Retina (tissue), 1 donor: ENCODE data around the gene VGF.

ENCODE experiments used
- DNase-seq: peaks from one replicate; pipeline ENCODE4 v3.0.0-alpha.2; 2016

Gene VGF

DNA sequence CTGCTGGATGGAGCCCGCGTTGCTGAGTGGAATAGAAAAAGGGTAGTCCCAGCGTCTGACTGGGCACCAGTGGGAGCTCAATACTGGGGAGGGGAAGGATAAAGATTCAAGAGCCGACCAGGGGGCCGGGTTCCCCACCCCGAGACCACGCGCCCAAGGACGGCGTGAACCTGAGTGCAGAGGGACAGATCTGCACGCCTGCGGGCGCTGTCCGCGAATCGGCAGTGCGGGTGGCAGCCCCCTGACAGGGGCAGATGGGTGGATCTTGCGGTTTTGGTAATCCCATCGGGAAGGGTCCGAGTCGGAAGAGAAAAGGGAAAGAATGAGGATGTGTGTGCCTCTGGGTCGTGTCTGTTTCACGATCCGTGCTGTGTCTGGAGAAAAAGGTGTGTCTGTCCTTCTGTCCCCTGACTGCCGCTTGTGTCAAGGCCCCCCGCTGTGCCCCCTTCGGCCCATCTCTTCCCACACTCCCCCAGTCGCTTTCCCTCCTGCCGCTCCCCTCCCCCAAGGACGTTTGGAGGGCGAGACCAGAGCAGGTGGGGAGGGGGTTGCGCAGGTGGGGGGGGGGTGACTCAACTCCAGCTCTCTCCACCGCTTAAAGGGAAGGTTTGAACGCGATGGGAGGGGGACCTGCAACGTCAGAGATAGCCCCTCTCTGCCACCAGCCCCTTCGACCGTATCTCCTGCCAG is 734 bp upstream of the VGF start:
- no peak for DNase-seq

DNA sequence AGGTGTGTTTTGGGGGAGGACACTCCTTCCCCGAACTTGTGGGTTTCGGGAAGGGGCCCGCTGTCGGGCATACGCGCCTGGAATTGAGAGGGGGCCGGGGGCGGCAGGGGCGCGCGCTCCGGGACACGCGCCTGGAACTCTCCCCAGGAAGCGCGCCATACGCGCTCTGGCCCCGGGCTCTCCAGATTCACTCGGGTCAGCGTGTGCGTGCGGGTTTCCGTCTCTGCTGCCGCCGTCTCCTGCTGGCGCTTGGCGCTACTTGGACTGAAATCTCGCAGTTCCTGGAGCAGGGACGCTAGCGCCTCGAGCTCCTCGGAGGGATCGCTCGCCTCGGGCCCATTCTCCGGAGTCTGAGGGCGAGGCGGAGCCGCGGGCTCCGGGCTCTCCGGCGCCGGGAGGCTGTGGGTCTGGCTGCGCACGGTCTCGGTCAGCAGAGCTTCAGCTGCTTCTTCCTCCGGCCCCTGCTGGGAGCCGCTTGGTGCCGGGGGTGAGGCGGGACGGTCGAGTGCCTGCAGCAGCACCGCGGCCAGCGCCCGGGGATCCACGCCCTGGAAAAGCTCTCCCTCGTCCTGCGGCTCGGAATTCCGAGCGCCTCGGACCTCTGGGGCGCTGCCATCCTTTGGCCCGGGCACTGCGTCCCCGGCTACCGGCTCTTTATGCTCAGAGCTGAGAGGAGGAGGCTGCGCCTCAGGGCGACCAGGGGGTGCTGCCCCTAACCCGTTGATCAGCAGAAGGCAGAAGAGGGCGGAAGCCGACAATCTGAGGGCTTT is 1.1 kb downstream of the VGF start:
- DNase-seq, result peak; percentile 70

DNA sequence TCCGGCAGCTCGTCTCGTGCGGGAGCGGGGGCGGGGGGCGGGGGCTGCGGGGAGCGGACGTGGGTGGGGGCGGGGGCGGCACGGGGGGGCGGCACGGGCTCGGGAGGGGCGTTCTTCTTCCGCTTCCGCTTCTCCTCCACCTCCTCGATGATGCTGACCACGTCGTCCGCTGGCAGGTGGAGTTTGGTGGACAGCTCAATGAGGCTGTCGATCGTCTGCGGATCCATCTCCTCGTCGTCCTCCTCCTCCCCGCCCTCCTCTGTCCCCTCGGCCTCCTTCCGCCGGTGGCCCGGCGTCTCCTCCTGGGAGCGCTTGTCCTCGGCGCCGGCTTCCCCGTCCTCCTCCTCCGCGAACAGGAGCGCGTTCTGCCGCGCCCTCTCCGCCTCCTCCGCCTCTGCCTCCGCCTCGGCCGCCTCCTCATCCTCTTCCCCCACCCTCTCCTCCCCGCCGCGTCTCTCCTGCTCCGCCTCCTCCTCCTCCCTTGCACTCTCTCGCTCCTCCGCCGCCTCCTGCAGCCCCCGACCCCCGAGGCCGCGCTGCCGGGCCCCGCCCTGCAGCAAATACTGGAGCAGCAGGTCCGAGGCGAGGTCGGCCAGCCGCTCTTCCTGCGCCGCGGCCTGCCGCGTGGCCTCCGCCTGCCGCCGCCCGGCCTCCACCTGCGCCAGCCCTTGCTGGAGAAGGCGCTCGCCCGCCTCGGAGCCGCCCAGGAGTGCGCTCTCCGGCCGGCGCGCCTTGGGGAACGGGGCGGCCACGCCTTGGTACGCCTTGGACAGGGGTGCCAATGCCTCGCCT is 1.9 kb downstream of the VGF start:
- peak; percentile 79 for DNase-seq

DNA sequence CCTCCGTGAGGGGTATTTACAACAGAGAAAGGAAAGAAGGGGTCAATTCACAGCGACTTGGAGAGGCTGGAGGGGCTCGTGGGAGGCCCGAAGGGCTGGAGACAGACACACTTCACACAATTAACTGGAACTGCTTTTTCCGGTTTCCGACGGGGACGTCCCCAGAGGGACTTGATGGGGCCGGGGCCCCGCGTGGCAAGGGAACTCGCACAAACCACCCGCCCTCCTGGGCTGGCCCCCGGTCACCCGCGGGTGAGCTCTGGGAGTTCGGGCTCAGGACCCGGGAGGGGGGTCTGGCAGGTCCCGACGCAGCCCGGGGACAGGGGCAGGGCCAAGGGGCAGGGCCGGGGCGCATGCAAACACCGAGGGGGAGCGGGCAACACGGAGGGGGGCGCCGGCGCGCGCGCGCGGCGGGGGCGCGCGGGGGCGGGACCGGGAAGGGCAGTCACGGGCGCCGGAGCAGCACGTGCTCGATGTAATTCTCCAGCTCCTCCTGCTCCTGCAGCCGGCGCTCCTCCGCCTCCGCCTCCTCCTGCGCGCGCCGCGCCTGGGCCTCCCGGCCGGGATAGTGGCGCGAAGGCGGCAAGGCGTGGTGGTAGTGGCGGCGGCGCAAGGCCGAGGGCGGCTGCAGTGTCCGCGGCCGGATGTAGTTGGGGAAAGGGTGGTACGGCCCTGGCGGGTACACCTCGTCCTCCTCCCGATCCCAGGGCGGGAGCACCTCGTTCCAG is 2.7 kb downstream of the VGF start:
- DNase-seq, result peak; percentile 76

DNA sequence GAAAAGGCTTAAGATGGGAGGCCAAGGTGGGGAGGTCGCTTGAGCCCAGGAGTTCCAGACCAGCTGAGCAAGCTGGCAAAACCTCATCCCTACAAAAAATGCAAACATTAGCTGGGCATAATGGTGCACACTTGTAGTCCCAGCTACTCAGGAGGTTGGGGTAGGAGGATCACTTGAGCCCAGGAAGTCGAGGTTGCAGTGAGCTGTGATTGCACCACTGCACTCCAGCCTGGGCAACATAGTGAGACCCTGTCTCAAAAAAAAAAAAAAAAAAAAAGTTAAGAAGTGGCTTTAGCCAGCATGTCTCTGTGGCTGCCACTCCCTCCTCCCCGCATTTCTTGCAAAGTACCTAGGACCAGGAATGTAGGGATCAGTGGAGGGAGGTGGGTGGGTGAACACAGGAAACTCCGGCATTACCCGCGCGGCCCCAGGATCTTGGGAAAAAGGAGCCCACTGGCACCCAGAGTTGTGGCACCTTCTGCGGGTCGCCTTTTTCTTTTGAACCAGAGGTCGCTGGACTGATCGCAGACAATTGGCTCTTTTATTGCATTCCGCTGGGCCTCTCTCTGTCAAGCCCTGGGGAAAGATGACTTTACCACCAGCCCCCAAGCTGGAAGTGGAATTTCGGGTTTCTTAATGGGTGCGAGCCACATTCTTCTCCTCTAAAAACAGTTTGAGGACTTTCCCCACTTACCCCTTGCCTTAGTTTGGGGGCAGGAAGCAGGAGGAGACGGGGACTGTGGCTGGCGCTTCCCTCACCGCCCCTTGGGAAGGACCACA is 3.5 kb downstream of the VGF start:
- no peak for DNase-seq

DNA sequence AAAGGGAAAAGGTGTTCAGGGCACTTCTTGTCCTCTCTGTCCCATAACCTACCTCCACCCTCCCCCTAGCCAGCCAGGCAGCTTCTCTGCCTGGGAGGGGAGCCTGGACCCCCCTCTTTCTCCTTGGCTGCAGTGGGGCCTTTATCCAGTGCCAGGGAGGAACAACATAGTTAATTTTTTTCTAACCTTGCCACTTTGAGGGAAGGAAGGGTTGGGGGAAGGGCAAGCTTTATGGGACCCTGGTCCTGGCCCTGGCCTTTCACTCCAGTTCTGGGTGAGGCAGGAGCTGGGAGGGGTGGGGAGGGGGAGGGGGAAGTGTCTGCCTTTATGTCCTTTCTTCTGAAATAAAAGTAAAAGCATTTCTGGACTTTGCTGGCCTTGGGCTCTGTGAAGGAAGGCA is 4.5 kb downstream of the VGF start:
- DNase-seq, result no peak

DNA sequence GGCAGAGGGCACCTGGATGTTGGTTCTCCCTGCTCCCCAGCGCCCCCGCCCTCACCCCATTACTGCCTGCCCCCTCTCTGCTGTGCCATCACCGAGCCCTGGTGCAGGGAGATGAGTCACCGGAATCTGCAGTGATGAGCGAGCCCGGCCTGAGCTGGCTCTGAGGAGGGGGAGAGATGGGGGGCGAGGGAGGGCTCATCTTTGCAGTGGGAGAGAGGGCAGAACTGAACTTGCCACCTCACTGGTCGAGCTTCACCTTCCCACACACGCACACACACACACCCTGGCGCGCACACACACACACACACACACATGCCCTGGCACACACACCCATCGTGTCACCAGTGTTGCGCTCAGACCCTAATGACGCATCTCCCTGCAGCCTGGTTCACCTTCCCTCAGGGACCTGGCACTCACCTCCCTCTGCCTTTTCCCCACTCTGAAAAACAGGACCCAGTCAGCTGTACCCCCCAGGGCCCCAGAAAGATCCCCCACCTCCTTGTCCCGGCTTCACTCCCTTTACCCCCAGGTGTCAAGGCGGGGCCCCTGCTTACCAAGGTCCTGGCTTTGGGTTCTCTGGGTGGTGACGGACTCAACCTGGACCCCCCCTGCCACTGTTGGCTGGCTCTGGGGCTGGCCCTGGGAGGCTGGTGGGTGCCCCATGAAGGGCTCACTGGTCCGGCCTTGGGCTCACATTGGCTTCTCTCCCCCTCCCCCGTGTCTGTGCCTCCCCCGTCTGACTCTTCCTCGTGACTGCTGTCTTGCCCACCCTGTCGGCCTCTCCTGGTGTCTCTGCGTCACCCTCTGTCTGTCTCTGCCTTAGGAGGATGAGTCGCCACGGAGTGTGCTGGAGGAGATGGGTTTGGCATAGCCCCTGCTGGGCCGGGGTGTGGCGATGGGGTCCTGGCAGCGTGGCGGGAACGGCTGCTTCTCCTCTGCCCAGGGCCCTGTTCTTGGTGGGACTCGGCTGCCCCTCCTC is 5.4 kb downstream of the VGF start:
- DNase-seq, result no peak

DNA sequence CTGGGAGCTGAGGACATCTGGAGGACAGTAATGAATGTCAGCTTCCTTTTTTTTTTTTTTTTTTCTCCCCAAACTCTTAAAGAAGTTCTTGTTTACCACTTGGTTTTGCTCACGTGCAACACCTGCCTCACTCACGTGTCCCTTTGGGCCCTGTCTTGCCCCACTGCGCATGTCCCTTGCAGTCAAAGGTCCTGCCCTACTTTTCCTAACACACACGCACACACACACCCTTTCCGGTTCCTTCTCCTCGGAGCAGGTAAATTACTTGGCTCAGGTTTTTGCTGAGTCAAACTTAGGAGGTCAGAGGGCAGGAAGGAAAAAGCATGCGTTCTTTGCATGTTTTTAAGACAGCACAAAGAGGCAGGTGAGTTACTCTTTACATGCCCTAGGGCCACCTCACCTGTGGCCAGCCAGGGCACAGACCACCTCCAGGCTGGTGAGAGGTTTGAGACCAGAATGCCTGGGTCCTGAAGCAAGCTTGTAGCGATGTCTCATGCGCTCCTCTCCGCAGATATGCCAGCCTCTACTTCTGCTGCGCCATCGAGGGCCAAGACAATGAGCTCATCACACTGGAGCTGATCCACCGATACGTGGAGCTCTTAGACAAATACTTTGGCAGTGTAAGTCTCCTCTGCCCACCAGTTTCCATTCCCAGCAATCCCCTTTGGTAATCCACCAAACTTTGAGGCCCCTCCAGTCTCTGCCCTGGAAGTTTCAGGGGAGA is 8.3 kb downstream of the VGF start:
- no peak for DNase-seq

DNA sequence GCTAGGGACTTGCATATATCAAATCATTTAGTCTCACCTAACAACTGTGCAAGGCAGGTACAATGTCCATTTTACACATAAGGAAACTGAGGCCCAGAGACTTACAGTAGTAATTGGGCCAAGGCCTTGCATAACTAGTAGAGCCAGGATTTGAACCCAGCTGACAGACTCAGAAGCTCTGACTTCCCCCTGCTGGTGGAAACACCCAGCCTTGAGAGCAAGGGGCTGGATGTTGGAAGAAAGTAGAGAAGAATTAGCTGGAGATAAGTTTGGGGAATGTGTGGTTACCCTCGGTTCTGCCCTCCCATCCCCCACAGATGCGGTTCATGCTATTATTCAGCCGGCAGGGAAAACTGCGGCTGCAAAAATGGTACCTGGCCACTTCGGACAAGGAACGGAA is 9.1 kb downstream of the VGF start:
- no peak for DNase-seq

DNA sequence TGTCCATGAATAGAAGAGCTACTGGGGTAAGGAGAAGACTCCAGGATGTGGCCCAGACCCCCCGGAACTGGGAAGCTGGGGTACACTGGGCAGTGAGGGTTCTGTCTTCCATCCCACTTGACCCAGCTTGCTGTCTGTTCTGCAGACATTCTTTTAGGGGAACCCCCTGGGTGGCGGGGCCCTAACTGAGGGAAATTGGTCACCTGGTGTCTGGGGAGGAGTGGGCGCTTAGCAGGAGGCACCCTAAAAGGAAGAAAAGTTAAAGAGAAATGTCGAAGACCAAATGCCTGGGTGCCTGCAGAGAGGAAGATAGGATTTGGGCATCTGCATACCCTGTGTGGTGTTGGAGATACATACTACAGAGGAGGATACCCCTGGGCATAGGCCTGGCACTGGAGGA is 10.1 kb downstream of the VGF start:
- DNase-seq, result no peak

DNA sequence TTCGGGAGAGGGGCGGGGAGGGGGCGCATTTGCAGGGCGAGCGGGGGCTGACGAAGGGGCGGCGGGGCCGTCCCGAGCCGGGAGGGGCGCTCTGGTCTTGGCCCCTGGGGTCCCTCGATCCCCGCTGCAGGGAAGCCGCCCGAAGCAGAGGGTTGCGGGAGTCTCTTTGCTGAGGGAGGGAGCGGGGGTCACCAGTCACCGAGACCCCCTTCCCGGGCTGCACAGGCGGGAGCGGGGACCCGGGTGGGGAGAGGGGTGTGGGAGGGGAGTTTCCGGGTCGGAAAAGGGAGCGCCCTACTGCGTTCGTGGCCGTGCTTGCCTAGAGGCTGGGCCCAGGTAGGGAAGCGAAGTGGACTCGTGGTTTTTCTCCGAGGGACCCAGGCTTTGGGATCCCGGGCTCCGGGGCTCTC is 10.7 kb downstream of the VGF start:
- DNase-seq, result peak; percentile 42

DNA sequence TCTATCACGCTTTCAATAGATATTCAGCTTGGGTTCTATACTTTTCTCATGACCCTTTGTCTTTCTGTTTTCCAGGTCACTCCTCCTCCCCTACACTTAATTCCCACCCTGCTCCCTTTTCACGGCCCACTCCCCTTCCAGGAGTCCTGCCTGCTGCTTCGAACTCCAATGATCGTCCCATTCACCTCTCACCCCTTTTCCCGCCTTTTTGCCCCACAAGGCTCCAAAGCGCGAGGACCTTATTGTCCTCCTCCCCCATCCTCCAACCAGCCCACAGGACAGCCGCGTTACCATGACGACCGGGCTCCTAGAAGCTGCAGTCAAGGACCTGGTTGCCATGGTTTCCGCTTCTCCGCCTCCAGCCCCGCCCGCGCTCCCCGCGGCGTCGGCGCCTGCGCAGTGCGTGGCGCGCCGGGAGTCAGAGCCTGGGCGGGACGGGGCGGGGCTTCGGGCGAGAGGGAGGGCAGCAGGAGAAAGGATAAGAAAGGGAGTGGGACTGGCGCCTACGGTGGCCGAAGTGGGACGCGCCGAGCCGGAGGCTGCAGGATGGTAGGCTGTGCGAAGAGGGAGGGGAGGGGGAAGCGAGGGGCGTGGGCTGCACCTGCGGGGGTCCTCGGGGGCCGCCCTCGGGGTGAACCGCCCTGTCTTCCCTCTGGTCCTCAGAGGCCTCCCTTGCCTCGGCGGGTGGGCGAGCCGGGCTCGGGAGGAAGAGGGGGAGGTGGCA is 11.2 kb downstream of the VGF start, which contains the start of gene AP1S1:
AP1S1 (plus strand) TSS at position 508 of the 724 bp plus-strand sequence; CDS start at position 547, 39 bp downstream.
- DNase-seq, result peak; percentile 99

DNA sequence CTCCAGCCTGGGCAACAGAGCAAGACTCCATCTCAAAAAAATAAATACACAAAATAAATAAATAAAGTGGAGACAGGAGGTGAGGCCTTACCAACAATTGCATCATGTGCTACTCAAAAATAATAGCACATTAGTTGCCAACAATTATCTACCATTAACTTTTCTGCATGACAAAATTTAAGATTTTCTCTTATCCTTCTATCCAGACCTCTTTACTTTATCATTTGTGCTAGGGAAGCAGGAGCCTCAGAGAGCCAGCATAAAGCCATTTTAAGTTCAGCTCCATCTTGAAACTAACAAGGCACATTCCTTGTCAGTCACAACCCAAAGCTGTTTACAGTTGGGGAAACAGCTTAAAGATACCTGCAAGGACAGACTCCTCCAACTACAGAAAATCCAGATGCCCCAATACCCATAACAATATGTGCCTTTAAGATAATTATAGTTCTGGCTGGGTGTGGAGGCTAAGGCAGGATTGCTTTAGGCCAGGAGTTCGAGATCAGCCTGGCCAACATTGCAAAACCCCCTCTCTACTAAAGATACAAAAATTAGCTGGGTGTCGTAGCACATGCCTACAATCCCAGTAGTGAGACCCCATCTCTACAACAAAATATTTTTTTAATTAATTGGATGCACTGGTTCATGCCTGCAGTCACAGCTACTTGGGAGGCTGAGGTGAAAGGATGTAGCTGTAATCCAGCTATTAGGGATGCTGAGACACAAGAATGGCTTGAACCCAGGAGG is 13.3 kb downstream of the VGF start:
- DNase-seq, result no peak

DNA sequence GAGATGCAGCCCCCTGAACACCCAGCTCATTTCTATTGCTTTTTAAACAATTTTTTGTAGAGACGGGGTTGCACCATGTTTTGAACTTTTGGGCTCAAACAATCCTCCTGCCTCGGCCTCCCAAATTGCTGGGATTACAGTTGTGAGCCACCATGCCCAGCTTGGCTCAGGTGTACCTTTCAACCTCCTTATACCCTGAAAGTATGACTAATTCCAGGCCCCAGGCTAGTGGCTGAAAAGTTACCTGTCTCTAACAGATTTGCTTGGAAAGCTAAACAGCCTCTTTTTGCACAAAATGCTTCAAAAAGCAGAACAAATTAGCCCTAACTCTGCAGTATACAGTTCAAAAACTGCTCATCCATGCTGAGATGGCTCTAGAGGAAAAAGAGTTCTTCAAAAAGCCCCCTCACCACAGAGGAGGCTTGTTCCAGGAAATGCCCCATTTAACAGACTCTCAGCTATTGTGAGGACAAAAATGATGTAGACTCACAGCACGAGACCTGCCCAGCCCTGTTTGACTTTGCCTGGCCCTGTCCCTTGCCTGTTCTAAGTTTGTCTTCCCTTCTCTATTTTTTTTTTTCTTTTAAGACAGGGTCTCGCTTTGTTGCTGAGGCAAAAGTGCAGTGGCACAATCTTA is 24.5 kb downstream of the VGF start:
- DNase-seq, result no peak

DNA sequence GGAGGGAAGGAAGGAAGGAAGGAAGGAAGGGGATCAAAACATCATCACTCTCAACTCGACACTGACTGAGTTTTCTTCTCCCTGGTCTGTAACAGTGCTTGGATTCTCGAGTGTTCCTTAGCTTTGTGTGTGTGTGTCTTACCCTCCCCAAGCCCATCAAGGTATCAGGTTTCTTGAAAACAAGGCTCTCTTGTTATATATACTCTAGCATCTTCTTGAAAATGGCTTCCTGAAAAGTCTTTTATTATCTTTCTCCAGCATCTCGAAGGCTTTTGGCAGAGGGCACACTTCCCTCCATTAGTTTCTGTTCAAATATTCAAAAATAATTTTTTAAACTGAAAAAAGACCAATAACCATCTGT is 25.1 kb downstream of the VGF start:
- no peak for DNase-seq

DNA sequence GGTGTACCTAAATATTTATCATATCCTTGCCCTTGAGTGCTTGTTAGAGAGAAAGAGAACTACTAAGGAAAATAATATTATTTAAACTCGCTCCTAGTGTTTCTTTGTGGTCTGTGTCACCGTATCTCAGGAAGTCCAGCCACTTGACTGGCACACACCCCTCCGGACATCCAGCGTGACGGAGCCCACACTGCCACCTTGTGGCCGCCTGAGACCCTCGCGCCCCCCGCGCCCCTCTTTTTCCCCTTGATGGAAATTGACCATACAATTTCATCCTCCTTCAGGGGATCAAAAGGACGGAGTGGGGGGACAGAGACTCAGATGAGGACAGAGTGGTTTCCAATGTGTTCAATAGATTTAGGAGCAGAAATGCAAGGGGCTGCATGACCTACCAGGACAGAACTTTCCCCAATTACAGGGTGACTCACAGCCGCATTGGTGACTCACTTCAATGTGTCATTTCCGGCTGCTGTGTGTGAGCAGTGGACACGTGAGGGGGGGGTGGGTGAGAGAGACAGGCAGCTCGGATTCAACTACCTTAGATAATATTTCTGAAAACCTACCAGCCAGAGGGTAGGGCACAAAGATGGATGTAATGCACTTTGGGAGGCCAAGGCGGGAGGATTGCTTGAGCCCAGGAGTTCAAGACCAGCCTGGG is 27.0 kb downstream of the VGF start:
- peak; percentile 58 for DNase-seq

DNA sequence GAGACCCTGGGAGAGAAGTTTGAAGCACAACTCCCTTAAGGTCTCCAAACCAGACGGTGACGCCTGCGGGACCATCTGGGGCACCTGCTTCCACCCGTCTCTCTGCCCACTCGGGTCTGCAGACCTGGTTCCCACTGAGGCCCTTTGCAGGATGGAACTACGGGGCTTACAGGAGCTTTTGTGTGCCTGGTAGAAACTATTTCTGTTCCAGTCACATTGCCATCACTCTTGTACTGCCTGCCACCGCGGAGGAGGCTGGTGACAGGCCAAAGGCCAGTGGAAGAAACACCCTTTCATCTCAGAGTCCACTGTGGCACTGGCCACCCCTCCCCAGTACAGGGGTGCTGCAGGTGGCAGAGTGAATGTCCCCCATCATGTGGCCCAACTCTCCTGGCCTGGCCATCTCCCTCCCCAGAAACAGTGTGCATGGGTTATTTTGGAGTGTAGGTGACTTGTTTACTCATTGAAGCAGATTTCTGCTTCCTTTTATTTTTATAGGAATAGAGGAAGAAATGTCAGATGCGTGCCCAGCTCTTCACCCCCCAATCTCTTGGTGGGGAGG is 27.6 kb downstream of the VGF start:
- DNase-seq, result no peak
